Effector CD4-positive, alpha-beta T cell (primary cell): Measurements from ENCODE around the gene LAMTOR4.
"Not testable (repeated sequence)": the region's sequence is repeated elsewhere in the genome, so short reads cannot be mapped to it uniquely, and the experiment has no call there.

Experiments
- DNase-seq: peaks from one replicate; pipeline ENCODE4 v3.0.0-alpha.2; 2020

The LAMTOR4 gene

GRCh38 chr7:100124301-100125230 lies 24.2 kb upstream of the LAMTOR4 start:
- no peak for DNase-seq

GRCh38 chr7:100126239-100126930 lies 22.3 kb upstream of the LAMTOR4 start:
- DNase-seq: no peak

GRCh38 chr7:100126931-100127865 lies 21.5 kb upstream of the LAMTOR4 start, which contains the start of gene MBLAC1:
MBLAC1 (plus strand) TSS chr7:100126967; CDS start chr7:100127396, 429 bp downstream.
- peak; percentile 89 for DNase-seq

DNA sequence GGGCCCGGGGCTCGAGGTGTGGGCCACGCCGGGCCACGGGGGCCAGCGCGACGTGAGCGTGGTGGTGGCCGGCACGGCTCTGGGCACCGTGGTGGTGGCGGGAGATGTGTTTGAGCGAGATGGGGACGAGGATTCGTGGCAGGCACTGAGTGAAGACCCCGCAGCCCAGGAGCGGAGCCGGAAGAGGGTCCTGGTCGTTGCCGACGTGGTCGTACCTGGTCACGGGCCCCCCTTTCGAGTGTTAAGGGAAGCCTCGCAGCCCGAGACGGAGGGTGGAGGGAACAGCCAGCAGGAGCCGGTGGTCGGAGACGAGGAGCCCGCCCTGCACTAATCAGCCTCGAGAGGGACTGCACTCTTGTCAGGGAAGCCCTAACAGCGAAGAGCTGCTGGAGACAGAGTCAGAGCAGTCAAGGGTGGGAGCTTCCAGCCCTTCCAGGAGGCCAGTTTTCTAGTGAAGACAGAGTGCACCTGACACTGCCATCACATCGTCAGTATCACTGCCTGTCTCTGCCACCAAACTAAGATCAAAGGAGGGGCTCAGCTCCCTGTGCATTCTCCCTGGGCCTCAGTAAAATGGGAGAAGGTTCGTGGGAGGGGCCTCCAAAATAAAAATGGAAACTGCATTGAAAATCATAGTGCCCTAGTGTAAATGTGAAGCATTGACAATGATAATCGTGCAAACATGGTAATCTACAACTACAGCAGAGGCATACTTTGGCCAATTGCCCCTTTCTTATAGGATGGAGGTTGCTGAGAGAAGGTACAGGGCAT lies 20.7 kb upstream of the LAMTOR4 start:
- no peak for DNase-seq

GRCh38 chr7:100128637-100128963 lies 20.1 kb upstream of the LAMTOR4 start:
- DNase-seq: no peak

- not testable (repeated sequence) for DNase-seq
Measured at GRCh38 chr7:100130220-100130607, 18.5 kb upstream of the LAMTOR4 start.

DNA sequence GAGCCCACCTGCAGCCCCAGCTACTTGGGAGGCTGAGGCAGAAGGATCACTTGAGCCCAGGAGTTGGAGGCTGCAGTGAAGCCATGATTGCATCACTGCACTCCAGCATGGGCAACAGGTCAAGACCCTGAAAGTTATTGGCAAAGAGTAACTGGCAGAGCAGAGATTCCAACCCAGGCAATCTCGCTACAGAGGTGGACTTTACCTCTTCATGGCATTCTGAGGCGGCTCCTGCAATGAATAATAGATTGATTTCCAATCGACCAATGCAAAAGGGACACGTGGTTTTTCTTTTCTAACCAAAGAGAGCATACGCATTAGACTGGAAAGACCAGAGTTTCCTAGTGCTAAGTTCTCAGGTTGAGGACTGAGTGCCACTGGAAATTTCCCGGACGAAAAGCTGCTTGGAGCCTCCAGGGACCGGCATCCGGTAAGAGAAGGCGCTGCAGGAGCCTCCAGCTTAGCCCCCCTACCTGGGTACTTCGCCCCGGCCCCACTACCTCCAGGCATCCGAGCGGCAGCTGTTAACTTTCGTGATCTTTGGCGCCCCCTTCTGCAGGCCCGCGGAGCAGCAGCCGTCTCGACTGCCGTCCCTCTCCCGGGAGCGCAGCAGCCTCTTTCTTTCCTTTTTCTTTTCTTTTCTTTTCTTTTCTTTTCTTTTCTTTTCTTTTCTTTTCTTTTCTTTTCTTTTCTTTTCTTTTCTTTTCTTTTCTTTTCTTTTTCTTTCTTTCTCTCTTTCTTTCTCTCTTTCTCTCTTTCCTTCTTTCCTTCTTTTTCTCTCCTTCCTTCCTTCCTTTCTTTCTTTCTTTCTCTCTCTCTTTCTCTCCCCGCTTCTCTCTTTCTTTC lies 17.9 kb upstream of the LAMTOR4 start:
- DNase-seq: peak; percentile 82

- no peak for DNase-seq
Measured at GRCh38 chr7:100132126-100132525, 16.6 kb upstream of the LAMTOR4 start.

- peak; percentile 51 for DNase-seq
Measured at GRCh38 chr7:100132697-100133151, 16.0 kb upstream of the LAMTOR4 start.

DNA sequence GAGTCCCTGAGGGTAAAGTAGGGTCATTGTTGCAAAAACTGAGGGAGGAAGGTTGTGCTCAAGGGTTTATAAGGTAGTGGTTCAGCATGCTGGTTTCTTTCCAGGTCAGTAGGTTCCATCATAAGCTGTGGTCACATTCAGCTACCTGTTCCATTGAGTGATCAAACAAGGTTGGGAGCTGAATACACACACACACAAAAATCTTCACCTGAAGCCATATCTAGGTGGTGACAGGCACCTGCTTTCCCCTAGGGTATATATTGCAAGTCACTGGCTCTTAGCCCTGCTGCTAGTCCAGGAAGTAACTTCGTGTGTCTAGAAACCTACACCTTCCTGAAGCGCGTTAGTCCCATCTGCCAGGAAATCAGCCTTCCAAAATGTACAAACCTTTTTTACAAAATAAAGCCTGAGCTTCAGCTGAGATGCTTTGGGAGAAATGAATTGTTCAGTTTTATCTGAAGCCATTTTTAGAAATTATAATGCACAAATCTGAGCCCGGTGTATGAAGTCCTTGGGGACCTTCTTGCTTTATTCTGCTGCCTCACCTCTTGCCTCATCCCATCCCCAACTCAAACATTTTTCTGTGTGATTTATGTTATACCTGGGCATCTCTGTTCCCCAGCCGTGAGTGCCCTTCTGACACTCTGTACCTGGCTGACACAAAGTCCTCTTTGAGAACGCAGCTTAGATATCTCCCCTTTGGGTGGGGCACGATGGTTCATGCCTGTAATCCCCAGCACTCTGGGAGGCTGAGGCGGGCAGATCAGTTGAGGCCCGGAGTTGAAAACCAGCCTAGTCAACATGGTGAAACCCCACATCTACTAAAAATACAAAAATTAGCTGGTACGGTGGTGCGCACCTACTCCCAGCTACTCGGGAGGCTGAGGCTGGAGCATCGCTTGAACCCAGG lies 10.6 kb upstream of the LAMTOR4 start:
- no peak for DNase-seq

GRCh38 chr7:100141555-100141949 lies 7.2 kb upstream of the LAMTOR4 start:
- no peak for DNase-seq

- DNase-seq: no peak
Measured at GRCh38 chr7:100142461-100142860, 6.3 kb upstream of the LAMTOR4 start.

DNA sequence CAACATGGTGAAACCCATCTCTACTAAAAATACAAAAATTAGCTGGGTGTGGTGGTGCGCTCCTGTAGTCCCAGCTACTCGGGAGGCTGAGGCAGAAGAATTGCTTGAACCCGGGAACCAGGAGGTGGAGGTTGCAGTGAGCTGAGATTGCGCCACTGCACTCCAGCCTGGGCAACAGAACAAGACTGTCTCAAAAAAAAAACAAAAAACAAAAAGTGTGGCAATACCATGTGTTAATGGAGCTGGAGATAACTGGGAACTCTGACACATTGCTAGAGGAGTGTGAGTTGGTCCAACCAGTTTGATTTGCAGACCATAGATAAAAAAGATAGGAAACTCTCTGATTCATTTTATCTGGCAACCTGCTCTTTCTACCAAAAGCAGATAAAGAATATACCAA lies 2.4 kb upstream of the LAMTOR4 start:
- not testable (repeated sequence) for DNase-seq

DNA sequence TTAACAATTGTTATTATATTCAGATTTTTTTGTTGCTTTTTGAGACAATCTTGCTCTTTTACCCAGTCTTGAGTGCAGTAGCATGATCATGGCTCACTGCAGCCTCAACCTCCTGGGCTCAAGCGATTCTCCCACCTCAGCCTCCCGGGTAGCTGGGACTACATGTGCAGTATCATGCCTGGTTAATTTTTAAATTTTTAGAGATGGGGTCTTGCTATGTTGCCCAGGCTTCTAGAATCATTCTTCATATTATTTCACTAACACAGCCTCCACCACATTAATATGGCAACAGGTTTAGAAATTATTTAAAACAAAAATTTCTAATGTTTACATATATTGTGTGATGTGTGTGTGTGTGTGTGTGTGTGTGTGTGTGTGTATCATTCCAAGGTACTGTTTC lies 1.4 kb upstream of the LAMTOR4 start:
- DNase-seq: no peak

DNA sequence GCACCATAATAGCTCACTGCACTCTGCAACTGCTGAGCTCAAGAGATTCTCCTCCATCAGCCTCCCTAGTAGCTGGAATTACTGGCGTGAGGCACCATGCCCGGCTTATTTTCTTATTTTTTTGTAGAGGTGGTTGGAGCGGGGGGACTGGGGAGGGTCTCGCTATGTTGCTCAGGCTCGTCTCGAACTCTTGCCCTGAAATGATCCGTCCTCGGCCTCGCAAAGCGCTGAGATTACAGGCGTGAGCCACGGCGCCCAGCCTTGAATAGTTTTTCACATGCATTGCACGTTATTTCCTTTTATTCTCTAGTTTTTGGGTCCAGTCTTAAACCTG lies 526 bp upstream of the LAMTOR4 start:
- DNase-seq: no peak

DNA sequence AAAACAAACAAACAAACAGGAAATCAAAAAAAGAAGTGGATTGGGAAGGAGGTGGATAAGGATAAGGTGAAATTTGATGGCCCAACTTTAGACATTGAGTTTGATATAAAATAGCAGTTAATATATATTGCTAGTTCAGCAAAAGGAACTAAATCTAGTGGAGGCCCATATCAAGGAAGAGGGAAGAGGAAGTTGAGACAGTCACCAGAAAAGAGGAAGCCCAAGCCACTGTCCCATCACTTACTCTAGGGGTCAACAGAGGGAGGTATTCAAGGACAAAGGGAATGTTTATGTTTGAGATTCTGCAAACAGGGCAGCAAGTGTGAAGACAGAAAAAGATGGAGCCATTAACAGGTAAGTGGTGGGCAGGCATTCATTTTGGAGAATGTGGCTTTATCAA lies 3.7 kb downstream of the LAMTOR4 start:
- no peak for DNase-seq

DNA sequence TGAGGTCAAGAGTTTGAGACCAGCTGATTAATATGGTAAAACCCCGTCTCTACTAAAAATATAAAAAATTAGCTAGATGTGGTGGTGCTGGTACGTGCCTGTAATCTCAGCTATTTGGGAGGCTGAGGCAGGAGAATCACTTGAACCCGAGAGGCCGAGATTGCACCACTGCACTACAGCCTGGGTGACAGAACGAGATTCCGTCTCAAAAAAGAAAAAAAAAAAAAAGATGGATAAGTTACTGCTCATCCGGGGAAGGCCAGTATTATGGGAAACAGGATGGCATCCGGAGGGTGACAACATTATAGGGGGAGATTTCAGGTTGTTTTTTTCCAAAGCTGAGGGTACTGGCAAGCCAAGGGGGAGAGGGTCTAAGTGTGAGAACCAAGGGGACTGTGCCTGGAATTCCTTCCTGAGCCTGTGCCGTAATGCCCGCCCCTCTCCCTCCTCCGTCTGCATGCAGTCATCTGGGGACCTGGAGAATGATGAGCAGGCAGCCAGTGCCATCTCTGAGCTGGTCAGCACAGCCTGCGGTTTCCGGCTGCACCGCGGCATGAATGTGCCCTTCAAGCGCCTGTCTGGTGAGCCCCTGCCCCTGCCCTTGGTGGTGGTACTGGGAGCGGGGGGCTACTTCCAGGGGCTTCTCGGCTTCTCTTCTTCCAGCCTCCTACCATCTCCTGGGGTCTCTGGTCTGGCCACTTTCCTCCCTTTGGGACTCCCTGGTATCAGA lies 4.4 kb downstream of the LAMTOR4 start:
- no peak for DNase-seq

DNA sequence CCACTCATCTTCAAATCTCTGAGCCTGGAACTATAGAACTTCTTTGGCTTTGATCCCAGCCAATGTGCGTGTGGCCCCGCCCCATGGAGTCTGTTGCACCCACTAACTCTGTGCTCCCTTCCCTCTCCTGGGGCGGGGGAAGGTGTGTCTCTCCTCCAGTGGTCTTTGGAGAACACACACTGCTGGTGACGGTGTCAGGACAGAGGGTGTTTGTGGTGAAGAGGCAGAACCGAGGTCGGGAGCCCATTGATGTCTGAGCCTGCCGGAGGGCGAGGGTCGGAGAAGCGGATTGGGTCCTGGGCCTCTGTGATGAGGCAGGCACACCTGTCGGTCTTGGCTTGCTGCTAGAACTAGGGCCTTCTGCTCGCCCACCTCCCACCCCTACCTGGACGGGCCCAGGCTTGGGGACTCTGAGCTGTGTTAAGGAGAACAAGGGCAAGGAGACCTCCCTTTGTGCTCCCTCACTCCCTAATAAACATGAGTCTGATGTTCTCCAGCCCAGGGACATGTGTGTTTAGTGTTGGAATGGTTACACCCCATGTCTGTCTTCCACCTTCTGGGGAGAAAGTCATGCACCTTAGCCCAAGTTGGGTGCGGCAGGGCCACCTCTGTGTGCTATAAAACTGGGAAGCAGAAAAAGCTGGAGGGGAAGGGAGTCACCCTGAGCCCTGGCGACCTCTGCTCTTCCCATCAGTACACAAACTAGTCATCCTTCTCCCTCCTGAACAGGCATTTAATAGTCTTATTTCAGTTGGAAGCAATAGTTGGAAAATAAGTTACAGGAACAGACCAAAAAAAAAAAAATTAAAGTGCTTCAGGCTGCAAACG lies 5.2 kb downstream of the LAMTOR4 start:
- no peak for DNase-seq
